NCI-H128 (cell line): Measurements from ENCODE around the gene FZD1.

Source experiments
- DNase-seq: peaks from one replicate; lab custom pipeline; 2025; ENCODE audit not compliant: unreplicated experiment; lab: John Stamatoyannopoulos, UW

The FZD1 gene

GRCh38 chr7:91264924-91265681 lies 870 bp downstream of the FZD1 start:
- DNase-seq, result peak; percentile 27

GRCh38 chr7:91265693-91266066 lies 1.4 kb downstream of the FZD1 start:
- no peak for DNase-seq

- no peak for DNase-seq
Measured at GRCh38 chr7:91266067-91266688, 1.9 kb downstream of the FZD1 start.

GRCh38 chr7:91266689-91267090 lies 2.5 kb downstream of the FZD1 start:
- no peak for DNase-seq

GRCh38 chr7:91267171-91267955 lies 3.1 kb downstream of the FZD1 start:
- DNase-seq, result no peak

GRCh38 chr7:91270372-91270771 lies 6.1 kb downstream of the FZD1 start:
- DNase-seq, result no peak

GRCh38 chr7:91276909-91277308 lies 12.7 kb downstream of the FZD1 start:
- DNase-seq, result no peak

- no peak for DNase-seq
Measured at GRCh38 chr7:91280185-91280584, 16.0 kb downstream of the FZD1 start.

GRCh38 chr7:91280604-91281003 lies 16.4 kb downstream of the FZD1 start:
- no peak for DNase-seq

- no peak for DNase-seq
Measured at GRCh38 chr7:91285696-91286355, 21.6 kb downstream of the FZD1 start.

- DNase-seq, result peak; percentile 85
Measured at GRCh38 chr7:91286432-91286831, 22.2 kb downstream of the FZD1 start.

GRCh38 chr7:91287371-91288084 lies 23.3 kb downstream of the FZD1 start:
- no peak for DNase-seq

- no peak for DNase-seq
Measured at GRCh38 chr7:91288208-91288824, 24.1 kb downstream of the FZD1 start.

GRCh38 chr7:91289633-91290254 lies 25.5 kb downstream of the FZD1 start:
- DNase-seq, result no peak

GRCh38 chr7:91291302-91291701 lies 27.1 kb downstream of the FZD1 start:
- DNase-seq, result no peak

GRCh38 chr7:91291902-91292301 lies 27.7 kb downstream of the FZD1 start:
- DNase-seq, result no peak

- no peak for DNase-seq
Measured at GRCh38 chr7:91292506-91292905, 28.3 kb downstream of the FZD1 start.

- DNase-seq, result peak; percentile 53
Measured at GRCh38 chr7:91293136-91293535, 28.9 kb downstream of the FZD1 start.

- no peak for DNase-seq
Measured at GRCh38 chr7:91293840-91294239, 29.6 kb downstream of the FZD1 start.

- DNase-seq, result no peak
Measured at GRCh38 chr7:91294639-91295220, 30.5 kb downstream of the FZD1 start.
